ENCODE data around the gene CHST11.
"Not testable (repeated sequence)": the region's sequence is repeated elsewhere in the genome, so short reads cannot be mapped to it uniquely, and the experiment has no call there.

The CHST11 gene

GRCh38 chr12:104569346-104570173, 112.8 kb downstream of the CHST11 start:
- H3K4me3 ChIP-seq (ENCODE audit: low read length): peak overlapping the region; percentile 38
- DNase-seq (ENCODE audit: low read depth, low spot score): peak; percentile 98

GRCh38 chr12:104570174-104570907, 113.6 kb downstream of the CHST11 start:
- H3K4me3 ChIP-seq (ENCODE audit: low read length): peak overlapping the region; percentile 38
- no peak for DNase-seq (ENCODE audit: low read depth, low spot score)

GRCh38 chr12:104571328-104571727, 114.6 kb downstream of the CHST11 start:
- DNase-seq (ENCODE audit: low read depth, low spot score): no peak
- H3K4me3 ChIP-seq (ENCODE audit: low read length): no peak overlapping the region

GRCh38 chr12:104574353-104574752, 117.6 kb downstream of the CHST11 start:
- not testable (repeated sequence) for H3K4me3 ChIP-seq (ENCODE audit: low read length); DNase-seq (ENCODE audit: low read depth, low spot score)

- not testable (repeated sequence) for DNase-seq (ENCODE audit: low read depth, low spot score); H3K4me3 ChIP-seq (ENCODE audit: low read length)
Measured at GRCh38 chr12:104574758-104575157, 118.0 kb downstream of the CHST11 start.

- DNase-seq (ENCODE audit: low read depth, low spot score): peak; percentile 60
- H3K4me3 ChIP-seq (ENCODE audit: low read length): no peak overlapping the region
Measured at GRCh38 chr12:104575442-104576186, 118.9 kb downstream of the CHST11 start.

- DNase-seq (ENCODE audit: low read depth, low spot score): no peak
- no peak overlapping the region for H3K4me3 ChIP-seq (ENCODE audit: low read length)
Measured at GRCh38 chr12:104576187-104576778, 119.5 kb downstream of the CHST11 start.

GRCh38 chr12:104576980-104577580, 120.3 kb downstream of the CHST11 start:
- H3K4me3 ChIP-seq (ENCODE audit: low read length): no peak overlapping the region
- no peak for DNase-seq (ENCODE audit: low read depth, low spot score)

GRCh38 chr12:104577581-104577981, 120.8 kb downstream of the CHST11 start:
- H3K4me3 ChIP-seq (ENCODE audit: low read length): no peak overlapping the region
- no peak for DNase-seq (ENCODE audit: low read depth, low spot score)

- DNase-seq (ENCODE audit: low read depth, low spot score): no peak
Measured at GRCh38 chr12:104578453-104578852, 121.7 kb downstream of the CHST11 start.

GRCh38 chr12:104579718-104580495, 123.2 kb downstream of the CHST11 start:
- no peak overlapping the region for H3K4me3 ChIP-seq (ENCODE audit: low read length)
- DNase-seq (ENCODE audit: low read depth, low spot score): no peak

More at GRCh38 chr12:104578453-104578852, 121.7 kb downstream of the CHST11 start:
- no peak overlapping the region for H3K4me3 ChIP-seq (ENCODE audit: low read length)

GRCh38 chr12:104581005-104581570, 124.3 kb downstream of the CHST11 start:
- DNase-seq (ENCODE audit: low read depth, low spot score): no peak
- no peak overlapping the region for H3K4me3 ChIP-seq (ENCODE audit: low read length)

- peak; percentile 60 for DNase-seq (ENCODE audit: low read depth, low spot score)
- H3K4me3 ChIP-seq (ENCODE audit: low read length): no peak overlapping the region
Measured at GRCh38 chr12:104582739-104583138, 126.0 kb downstream of the CHST11 start.

GRCh38 chr12:104583301-104583700, 126.6 kb downstream of the CHST11 start:
- no peak for DNase-seq (ENCODE audit: low read depth, low spot score)
- no peak overlapping the region for H3K4me3 ChIP-seq (ENCODE audit: low read length)

GRCh38 chr12:104585448-104586055, 128.8 kb downstream of the CHST11 start:
- DNase-seq (ENCODE audit: low read depth, low spot score): no peak
- no peak overlapping the region for H3K4me3 ChIP-seq (ENCODE audit: low read length)

GRCh38 chr12:104586351-104586919, 129.7 kb downstream of the CHST11 start:
- H3K4me3 ChIP-seq (ENCODE audit: low read length): no peak overlapping the region
- DNase-seq (ENCODE audit: low read depth, low spot score): no peak

Data from Jurkat, Clone E6-1 (cell line).